GM21717 (cell line): ENCODE measurements around the gene FOXL1.

ENCODE experiments used
- ATAC-seq: cut with Tn5 transposase; IDR thresholded peaks from one replicate; pipeline ENCODE4 v1.9.1; 2021; ENCODE audit warnings: mild to moderate bottlenecking, moderate library complexity; ENCODE audit not compliant: unreplicated experiment

Gene FOXL1

GRCh38 chr16:86578061-86578599 lies at the start of gene FOXL1:
Gene FOXL1, plus strand, starts transcription at chr16:86578549. Its CDS starts 175 bp downstream, at chr16:86578724.
- ATAC-seq: no peak

- ATAC-seq: no peak
Measured at GRCh38 chr16:86529160-86529559, 49.2 kb upstream of the FOXL1 start.

GRCh38 chr16:86530251-86531190 lies 47.8 kb upstream of the FOXL1 start:
- ATAC-seq: no peak

DNA sequence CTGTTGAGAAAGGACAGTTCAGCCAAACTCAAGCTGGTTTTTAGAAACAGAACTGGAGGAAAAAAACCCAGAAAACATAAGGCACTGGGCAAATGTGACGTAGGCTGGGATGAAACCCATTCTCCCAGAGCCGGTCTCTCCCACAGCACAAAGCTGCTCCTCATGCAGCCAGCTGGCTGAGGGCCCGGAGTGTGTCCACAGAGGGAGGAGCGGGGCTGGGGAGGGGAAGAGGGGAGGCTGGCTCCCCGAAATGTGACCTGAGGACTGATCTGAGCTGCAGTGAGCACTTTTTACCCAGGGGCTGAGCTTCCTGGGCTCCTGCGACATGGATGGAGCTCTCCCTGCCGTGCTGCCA lies 47.2 kb upstream of the FOXL1 start:
- no peak for ATAC-seq

GRCh38 chr16:86531641-86532525 lies 46.5 kb upstream of the FOXL1 start:
- no peak for ATAC-seq

GRCh38 chr16:86532526-86532815 lies 45.9 kb upstream of the FOXL1 start:
- ATAC-seq: no peak

GRCh38 chr16:86533076-86533475 lies 45.3 kb upstream of the FOXL1 start:
- ATAC-seq: no peak

- no peak for ATAC-seq
Measured at GRCh38 chr16:86533767-86534351, 44.5 kb upstream of the FOXL1 start.

- no peak for ATAC-seq
Measured at GRCh38 chr16:86534779-86535615, 43.4 kb upstream of the FOXL1 start.

- no peak for ATAC-seq
Measured at GRCh38 chr16:86536621-86537020, 41.7 kb upstream of the FOXL1 start.

- no peak for ATAC-seq
Measured at GRCh38 chr16:86537486-86537885, 40.9 kb upstream of the FOXL1 start.

DNA sequence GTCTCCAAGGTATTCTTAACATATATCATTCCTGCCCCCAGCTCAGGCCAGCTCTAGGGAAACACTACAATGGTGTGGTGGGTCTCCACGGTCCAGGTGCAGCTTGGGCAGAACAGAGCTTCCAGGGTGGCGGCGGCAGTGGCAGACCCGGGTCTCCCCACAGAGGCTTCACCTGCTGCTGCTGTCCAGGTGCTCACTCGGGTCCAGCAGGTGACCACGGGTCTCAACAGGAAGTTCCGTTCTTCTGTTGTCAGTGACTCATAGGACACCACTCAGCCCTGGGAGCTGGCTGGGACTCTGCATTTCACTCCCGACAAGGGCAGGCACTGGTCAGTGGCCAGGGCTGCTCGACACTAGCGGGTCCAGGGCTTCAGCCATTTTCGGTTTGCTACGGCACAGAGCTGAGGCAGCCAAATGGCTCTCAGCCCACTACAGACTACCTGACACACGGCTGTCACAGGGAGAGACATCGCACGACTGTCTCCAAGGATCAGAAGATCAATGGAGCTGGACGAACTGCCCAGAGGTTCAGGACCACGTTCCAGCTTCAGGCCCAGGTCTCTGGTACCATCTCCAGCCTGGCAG lies 40.1 kb upstream of the FOXL1 start:
- ATAC-seq: no peak

- no peak for ATAC-seq
Measured at GRCh38 chr16:86540894-86541293, 37.5 kb upstream of the FOXL1 start.

GRCh38 chr16:86541560-86541959 lies 36.8 kb upstream of the FOXL1 start:
- no peak for ATAC-seq

DNA sequence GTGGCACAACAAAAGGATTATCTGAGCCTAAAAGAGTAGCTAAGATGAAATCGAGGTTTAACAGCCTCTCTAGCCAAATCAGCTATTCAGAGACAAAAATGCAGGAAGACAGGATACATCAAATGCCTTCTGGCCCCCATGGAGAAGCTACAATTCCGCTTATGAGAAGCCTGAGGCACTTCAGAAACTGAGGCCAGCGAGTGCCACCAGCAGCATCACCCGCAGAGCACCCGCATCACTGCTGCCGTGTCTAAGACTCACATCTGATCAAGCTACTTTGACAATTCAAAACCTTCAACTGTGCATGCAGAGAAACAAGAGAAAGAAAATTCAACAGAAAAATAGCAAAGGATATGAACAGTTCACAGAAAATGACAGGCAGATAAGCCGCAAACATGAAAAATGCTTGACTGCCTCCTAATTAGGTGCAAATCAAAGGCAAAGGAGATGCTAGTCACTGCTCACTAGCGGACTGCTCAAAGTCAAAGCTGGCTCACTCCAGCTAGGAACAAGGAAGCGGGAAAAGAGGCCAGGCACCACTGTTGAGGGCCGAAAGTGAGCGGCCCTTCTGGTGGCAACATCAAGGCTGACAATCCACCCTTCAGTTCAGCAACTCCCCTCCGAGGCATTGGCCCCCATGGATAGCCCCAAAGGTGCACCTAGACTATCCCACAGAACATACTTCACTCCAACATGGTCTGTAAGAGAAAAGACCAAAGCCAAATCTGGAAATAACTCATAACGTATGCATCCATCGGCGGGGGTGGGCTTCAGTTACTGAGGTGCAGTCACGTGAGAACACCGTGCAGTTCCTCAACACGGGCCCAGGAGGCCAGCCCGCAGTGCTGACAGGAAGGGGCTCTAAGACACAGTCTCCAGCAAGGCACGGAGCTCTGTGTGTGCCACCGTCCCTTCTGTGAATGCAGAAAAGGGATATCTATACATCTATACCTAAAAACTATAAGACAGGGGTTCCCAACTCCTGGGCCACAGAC lies 35.3 kb upstream of the FOXL1 start:
- no peak for ATAC-seq

DNA sequence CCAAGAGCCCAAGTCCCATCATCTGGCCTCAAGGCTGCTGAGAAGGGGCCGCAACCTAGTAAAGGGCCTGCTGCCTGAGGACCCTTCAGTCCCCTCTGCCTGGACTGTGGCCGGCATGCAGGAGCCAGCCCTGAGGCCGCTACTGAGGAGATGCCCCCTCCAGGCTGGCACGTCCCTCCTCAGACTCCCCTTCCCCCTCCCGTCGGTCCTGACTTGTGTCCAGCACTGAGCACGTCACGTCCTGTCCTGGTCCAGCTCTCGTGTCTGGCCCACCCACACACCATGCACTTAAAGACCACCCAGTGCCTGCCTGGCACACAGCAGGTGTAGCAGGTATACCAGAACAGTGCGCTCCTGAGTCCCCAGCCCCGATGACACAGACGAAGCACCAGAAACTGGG lies 32.9 kb upstream of the FOXL1 start:
- ATAC-seq: no peak

DNA sequence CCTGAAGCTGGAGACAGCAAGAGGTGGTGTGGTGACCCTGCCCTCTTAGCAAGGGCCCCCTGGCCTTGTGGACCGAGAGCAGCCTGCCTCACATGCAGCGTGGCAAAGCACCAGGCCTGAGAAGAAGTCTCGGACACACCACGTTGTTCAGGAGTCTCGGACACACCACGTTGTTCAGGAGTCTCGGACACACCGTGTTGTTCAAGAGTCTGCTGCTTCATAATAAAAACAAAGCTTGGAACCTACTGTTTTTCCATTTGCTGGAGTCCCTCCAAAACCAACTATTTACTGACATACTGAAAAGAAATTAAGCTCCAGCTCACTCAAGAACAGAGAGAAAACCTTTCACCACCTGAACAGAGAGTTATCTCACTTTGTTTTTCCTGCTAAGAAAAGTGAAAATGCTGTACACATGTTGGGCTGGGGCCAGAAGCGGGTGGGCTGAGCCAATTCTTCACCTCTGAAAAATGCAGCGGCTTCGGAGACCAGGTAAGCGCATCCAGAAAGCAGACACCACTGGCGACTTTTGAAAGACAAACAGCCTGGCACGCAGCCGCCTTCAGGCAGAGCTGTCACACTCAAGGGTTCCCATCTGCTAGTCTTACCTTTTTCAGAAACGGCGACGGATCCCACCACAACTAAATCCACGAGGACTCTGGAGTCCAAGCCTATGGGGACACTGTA lies 32.3 kb upstream of the FOXL1 start:
- no peak for ATAC-seq

DNA sequence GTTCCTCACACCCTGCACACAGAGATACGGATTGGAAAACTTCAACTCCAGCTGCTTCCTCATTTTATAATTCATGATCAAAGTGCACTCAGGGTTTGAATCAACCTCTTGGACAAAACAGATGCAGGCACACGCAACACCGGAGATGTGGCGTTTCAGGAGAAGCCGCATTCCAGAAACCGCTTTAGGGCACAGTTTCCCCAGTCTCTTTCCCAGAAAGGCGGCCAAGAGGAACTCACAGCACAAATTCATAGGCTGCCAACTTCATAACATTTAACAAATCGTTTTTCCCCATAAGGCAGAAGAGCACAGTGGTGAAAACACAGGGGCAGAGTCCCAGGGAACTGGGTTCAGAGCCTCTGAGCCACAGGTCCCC lies 31.7 kb upstream of the FOXL1 start:
- no peak for ATAC-seq
